K562 (cell line): Measurements from ENCODE around the gene USP11. TPM values are rescaled to one million over a fixed set of nuclear protein-coding genes. Genes with fewer than 3 reads are reported as not detected.

ENCODE experiments used
- ATAC-seq: fragments of 200-7000 bp; cut with Tn5 transposase; 3 replicates; pipeline ENCODE4 v1.9.1; 2020; ENCODE audit warnings: moderate library complexity
- BruUV-seq: library from RNA; stranded (reverse); fragments of 400-500 nt; replicated peaks from 2 replicates; lab custom pipeline; 2021; lab: Mats Ljungman, UMichigan
- CTCF ChIA-PET: fragments of 300-600 bp; formaldehyde crosslinking; extraction: SDS; loops from one replicate; lab custom pipeline; 2021; ENCODE audit warnings: low intra/inter-chr PET ratio; lab: Yijun Ruan, JAX
- POLR2A ChIA-PET: fragments of 300-600, 350-650 bp; sonication (Branson Sonifier 250); formaldehyde crosslinking; extraction: SDS; loops from one replicate; lab custom pipeline; 2021; ENCODE audit warnings: antibody characterized with exemption, inconsistent platforms; lab: Yijun Ruan, JAX
- DNase-seq, 4 experiments: peaks; one replicate each; pipeline versions ENCODE4 v3.0.0 to v3.0.0-alpha.2; 2011 to 2018; ENCODE audit warnings: low spot score in 3 of 4, mixed read lengths in 3 of 4; ENCODE audit errors: extremely low read depth in 1 of 4
- FAIRE-seq: peaks from 2 replicates; lab custom pipeline; 2011; peaks lifted over from hg19 to GRCh38; lab: Jason Lieb, UNC
- H2AFZ ChIP-seq: 2 replicates; pipeline ENCODE4 v1.6.0; 2011; ENCODE audit warnings: low read depth, low read length, control low read depth, inconsistent platforms
- H3K27ac ChIP-seq: fragments of 200-600 bp; 3 replicates; pipeline ENCODE4 v1.8.0; 2011; ENCODE audit warnings: low read depth, mild to moderate bottlenecking, control low read depth, inconsistent platforms, low read length, moderate library complexity, mixed read lengths; ENCODE audit errors: extremely low read depth
- H3K27me3 ChIP-seq, 2 experiments: fragments of 300-600 bp in 1 of 2; 2 replicates in 1 of 2; 3 replicates in 1 of 2; pipeline versions ENCODE4 v1.6.0 to v1.8.0; 2011; ENCODE audit warnings: inconsistent platforms in 2 of 2, low read length in 2 of 2, mild to moderate bottlenecking in 1 of 2, mixed read lengths in 1 of 2, moderate library complexity in 1 of 2; ENCODE audit not compliant: control insufficient read depth in 2 of 2, insufficient read depth in 2 of 2
- H3K36me3 ChIP-seq: fragments of 300-600 bp; 3 replicates; pipeline ENCODE4 v1.8.0; 2011; ENCODE audit warnings: mild to moderate bottlenecking, low read length, inconsistent platforms; ENCODE audit not compliant: control insufficient read depth, insufficient read depth
- H3K4me1 ChIP-seq, 2 experiments: fragments of 200-600 bp in 1 of 2; replicated peaks in 1 of 2; 2 replicates in 1 of 2; 3 replicates in 1 of 2; pipeline versions ENCODE4 v1.5.1 to v1.8.0; 2011; ENCODE audit warnings: inconsistent platforms in 2 of 2, low read length in 2 of 2, mild to moderate bottlenecking in 1 of 2, mixed read lengths in 1 of 2, moderate library complexity in 1 of 2; ENCODE audit not compliant: control insufficient read depth in 2 of 2, insufficient read depth in 2 of 2
- H3K4me2 ChIP-seq: 2 replicates; pipeline ENCODE4 v1.6.1; 2011; ENCODE audit warnings: low read length, control low read depth, inconsistent platforms, mixed read lengths; ENCODE audit not compliant: insufficient read depth
- H3K4me3 ChIP-seq: fragments of 200-600 bp; sonication (generic), shearing (Covaris generic); 2 replicates; pipeline ENCODE4 v1.5.1; 2016; ENCODE audit warnings: control low read depth, inconsistent platforms
- H3K79me2 ChIP-seq: fragments of 200-600 bp; 3 replicates; pipeline ENCODE4 v1.8.0; 2011; ENCODE audit warnings: low read length, inconsistent platforms; ENCODE audit not compliant: control insufficient read depth, insufficient read depth
- H3K9ac ChIP-seq, 2 experiments: 2 replicates each; pipeline versions ENCODE4 v1.6.0 to v1.6.1; 2011; ENCODE audit warnings: low read depth in 2 of 2, low read length in 2 of 2, control low read depth in 1 of 2, inconsistent platforms in 1 of 2, mild to moderate bottlenecking in 1 of 2, mixed read lengths in 1 of 2; ENCODE audit not compliant: insufficient read depth in 1 of 2
- H3K9me1 ChIP-seq: one replicate; pipeline ENCODE4 v1.6.0; 2011; ENCODE audit warnings: inconsistent platforms, mild to moderate bottlenecking, low read length, moderate library complexity; ENCODE audit not compliant: control insufficient read depth, insufficient read depth
- H3K9me3 ChIP-seq: replicated peaks from 2 replicates; pipeline ENCODE4 v1.5.1; 2011; ENCODE audit warnings: low read depth, low read length, inconsistent platforms; ENCODE audit not compliant: control insufficient read depth, insufficient read depth
- H4K20me1 ChIP-seq: replicated peaks from 2 replicates; pipeline ENCODE4 v1.6.1; 2011; ENCODE audit warnings: low read length, inconsistent platforms, mixed read lengths; ENCODE audit not compliant: control insufficient read depth, insufficient read depth
- ARID1B ChIP-seq: fragments of 450-650 bp; IDR thresholded peaks from 2 replicates; pipeline ENCODE4 v1.6.1; 2016; ENCODE audit warnings: antibody characterized with exemption, mild to moderate bottlenecking, inconsistent platforms
- BMI1 ChIP-seq: fragments of 150-350 bp; IDR thresholded peaks from 2 replicates; pipeline ENCODE4 v1.6.1; 2014; ENCODE audit warnings: low read length
- CBFA2T2 ChIP-seq: fragments of 450-650 bp; conservative IDR thresholded peaks from 2 replicates; pipeline ENCODE4 v1.6.1; 2017; ENCODE audit warnings: mild to moderate bottlenecking
- FOXA1 ChIP-seq: fragments of 450-650 bp; IDR thresholded peaks from 2 replicates; pipeline ENCODE4 v1.6.1; 2016; ENCODE audit warnings: mild to moderate bottlenecking, borderline replicate concordance
- GABPB2 ChIP-seq: fragments of 250-450 bp; sonication (Bioruptor Pico); conservative IDR thresholded peaks from 2 replicates; pipeline ENCODE4 v1.5.1; 2021; ENCODE audit warnings: mild to moderate bottlenecking
- GTF2F1 ChIP-seq: IDR thresholded peaks from 2 replicates; pipeline ENCODE4 v1.6.1; 2011; ENCODE audit warnings: low read depth, low read length, improper control_type of control experiment
- MBD1 ChIP-seq: fragments of 250-450 bp; sonication (Bioruptor Pico); IDR thresholded peaks from 2 replicates; pipeline ENCODE4 v1.8.0; 2022; ENCODE audit warnings: inconsistent platforms
- POLR3A ChIP-seq: IDR thresholded peaks from 2 replicates; pipeline ENCODE4 v1.6.1; 2011; ENCODE audit warnings: borderline replicate concordance, mild to moderate bottlenecking, moderate library complexity; ENCODE audit not compliant: insufficient read length, insufficient read depth; ENCODE audit errors: extremely low read depth
- SFPQ ChIP-seq: fragments of 200-400 bp; formaldehyde crosslinking; IDR thresholded peaks from 2 replicates; pipeline ENCODE4 v1.6.1; 2017; ENCODE audit warnings: mild to moderate bottlenecking, low read depth, low read length, moderate library complexity
- SLC30A9 ChIP-seq: fragments of 250-450 bp; sonication (Bioruptor Pico); IDR thresholded peaks from 2 replicates; pipeline ENCODE4 v1.8.0; 2022; ENCODE audit warnings: mild to moderate bottlenecking, moderate library complexity
- TCF3 ChIP-seq: sonication (generic); formaldehyde crosslinking; IDR thresholded peaks from 2 replicates; pipeline ENCODE4 v1.4.0; 2020; ENCODE audit warnings: mild to moderate bottlenecking, missing genetic modification reagents
- ZNF263 ChIP-seq: sonication (generic); formaldehyde crosslinking; IDR thresholded peaks from 2 replicates; pipeline ENCODE4 v1.8.0; 2022; ENCODE audit warnings: mild to moderate bottlenecking, missing genetic modification reagents, borderline replicate concordance
- ZNF436 ChIP-seq: fragments of 250-450, 450-650 bp; sonication (Bioruptor Pico); formaldehyde crosslinking; IDR thresholded peaks from 2 replicates; pipeline ENCODE4 v1.7.0; 2020; ENCODE audit warnings: mild to moderate bottlenecking
- ZNF699 ChIP-seq: fragments of 250-450 bp; sonication (Bioruptor Pico); IDR thresholded peaks from 2 replicates; pipeline ENCODE4 v1.8.0; 2021; ENCODE audit warnings: mild to moderate bottlenecking, moderate library complexity; ENCODE audit not compliant: insufficient replicate concordance
- WGBS: fragments of 100-300 bp; shearing (Covaris generic); methylation state at CpG from one replicate; pipeline ENCODE4 v1.1.6; 2016; ENCODE audit warnings: low coverage, mixed read lengths; ENCODE audit not compliant: insufficient coverage; ENCODE audit errors: missing lambda C conversion rate; 5-methylcytosine and 5-hydroxymethylcytosine counted together
- in situ Hi-C: fragments of 300-500 bp; cut with MboI; formaldehyde crosslinking; loops from 4 replicates; pipeline ENCODE4 v1.15.0; 2018; ENCODE audit warnings: inconsistent platforms, mixed read lengths
- intact Hi-C: fragments of 100-400 bp; cut with micrococcal nuclease; formaldehyde crosslinking; loops from 2 replicates; pipeline ENCODE4 v1.14.2; 2022
- polyA plus RNA-seq, 8 experiments: library from polyadenylated mRNA; depleted of rRNA in 4 of 8; stranded (reverse) in 5 of 8; unstranded in 3 of 8; fragments of >200 nt; fragmentation: Nextera tagmentation in 2 of 8; fragmentation: Illumina TruSeq in 1 of 8; extraction: Ambion mirVana in 2 of 8; extraction: Trizol in 1 of 8; gene quantifications; 2 replicates each; pipeline versions ENCODE4 v1.2.1 to v1.2.3, GENCODE V29; 2011 to 2014; ENCODE audit warnings: inconsistent platforms in 1 of 8, missing spikeins in 1 of 8
- total RNA-seq, 7 experiments: library from RNA; depleted of rRNA in 6 of 7; stranded (reverse); fragments of >200 nt in 6 of 7; fragmentation: Illumina TruSeq in 2 of 7; extraction: Trizol in 2 of 7; gene quantifications; 2 replicates each; pipeline versions ENCODE4 v1.2.1 to v1.2.3, GENCODE V29; 2011 to 2021; ENCODE audit warnings: low replicate concordance in 1 of 7

Gene USP11
- total and polyA plus RNA-seq, 9 of the 15 experiments (the other 6 are each of a cell fraction or from before 2014, with no cell fraction given): 2.5 to 29.0 (median 11.7) TPM

- no peak for DNase-seq
- Histone ChIP-seq H4K20me1 (no peaks in the 10 kb centered on the region), H3K4me1 (no peaks in the 10 kb centered on the region)
- no peak for TF ChIP-seq ARID1B
- TF ChIP-seq, all 486 proteins: peak for 0
- no peak overlapping the region for H3K9ac ChIP-seq
- no TSS peak for BruUV-seq
- ChIA-PET CTCF (no interaction called here), POLR2A (no interaction called here)
- H3K4me3 ChIP-seq: no peak overlapping the region
- 56% methylated on average over 7 of the region's 10 CpGs for WGBS
- H3K9me1 ChIP-seq: no peaks in the 10 kb centered on the region
- in situ Hi-C loops (no loop called here), intact Hi-C loops (no loop called here)
- H3K36me3 ChIP-seq: no peaks in the 10 kb centered on the region; the same call in 2 of the 3 replicates
- H3K4me2 ChIP-seq: no peak overlapping the region
- H3K27ac ChIP-seq: no peak overlapping the region
- FAIRE-seq (no peak), ATAC-seq (no peak)
- H3K79me2 ChIP-seq: no peaks in the 10 kb centered on the region
- no peak overlapping the region for H2AFZ ChIP-seq
- no peaks in the 10 kb centered on the region for H3K9me3 ChIP-seq
- H3K27me3 ChIP-seq: no peaks in the 10 kb centered on the region; a peak in 1 of 5 replicates
Observed at GRCh38 chrX:47242321-47242720, 9.5 kb downstream of the USP11 start.

- FAIRE-seq (no peak), ATAC-seq (no peak), DNase-seq (no peak)
- Histone ChIP-seq H3K4me3 (no peak overlapping the region), H3K9me3 (no peaks in the 10 kb centered on the region), H3K79me2 (no peaks in the 10 kb centered on the region), H3K9ac (no peak overlapping the region), H3K4me2 (no peak overlapping the region), H3K9me1 (no peaks in the 10 kb centered on the region), H3K27me3 (no peaks in the 10 kb centered on the region), H3K4me1 (no peaks in the 10 kb centered on the region), H2AFZ (no peak overlapping the region), H3K27ac (no peak overlapping the region), H3K36me3 (no peaks in the 10 kb centered on the region; the same call in 2 of the 3 replicates), H4K20me1 (no peaks in the 10 kb centered on the region)
- in situ Hi-C loops: no loop called here
- intact Hi-C loops: no loop called here
- CTCF ChIA-PET: no interaction called here
- BruUV-seq: no TSS peak
- 69% methylated on average over 6 of the region's 14 CpGs for WGBS
- POLR2A ChIA-PET: no interaction called here
- TF ChIP-seq TCF3 (CRISPR knock-in tag): no peak
- no peak for TF ChIP-seq ZNF436 (CRISPR knock-in tag)
- TF ChIP-seq SLC30A9 (CRISPR knock-in tag): no peak
- no peak for TF ChIP-seq MBD1 (CRISPR knock-in tag)
- TF ChIP-seq GTF2F1: no peak
- no peak for TF ChIP-seq POLR3A
- TF ChIP-seq SFPQ: no peak
- TF ChIP-seq BMI1: no peak
- TF ChIP-seq ZNF699 (CRISPR knock-in tag): no peak
- TF ChIP-seq ZNF263 (CRISPR knock-in tag): no peak
- no peak for TF ChIP-seq FOXA1
- TF ChIP-seq CBFA2T2: no peak
- no peak for TF ChIP-seq GABPB2 (CRISPR knock-in tag)
Observed at GRCh38 chrX:47243351-47243750, 10.5 kb downstream of the USP11 start.
